IMR-90 (cell line): Measurements from ENCODE around the gene SLC6A3. TPM values are rescaled to one million over a fixed set of nuclear protein-coding genes. Genes with fewer than 3 reads are reported as not detected.

ENCODE experiments used
- ATAC-seq: fragments of 200-7000 bp; cut with Tn5 transposase; 2 replicates; pipeline ENCODE4 v1.9.1; 2020; ENCODE audit warnings: low read depth, mild to moderate bottlenecking, moderate library complexity
- BruUV-seq: library from RNA; stranded (reverse); fragments of 400-500 nt; replicated peaks from 2 replicates; lab custom pipeline; 2021; lab: Mats Ljungman, UMichigan
- CTCF ChIA-PET: fragments of 300-600 bp; formaldehyde crosslinking; extraction: SDS; loops from one replicate; lab custom pipeline; 2021; ENCODE audit warnings: antibody characterized with exemption; lab: Yijun Ruan, JAX
- POLR2A ChIA-PET: fragments of 300-600 bp; sonication (Branson Sonifier 250); formaldehyde crosslinking; loops from one replicate; lab custom pipeline; 2022; ENCODE audit warnings: antibody characterized with exemption; ENCODE audit not compliant: unreplicated experiment; lab: Charles Lee
- DNase-seq: peaks from one replicate; pipeline ENCODE4 v3.0.0; 2013
- H2AFZ ChIP-seq: replicated peaks from 2 replicates; pipeline ENCODE3; 2013; ENCODE audit warnings: low read length, mild to moderate bottlenecking; ENCODE audit not compliant: poor library complexity
- H2AK5ac ChIP-seq: 2 replicates; pipeline ENCODE4 v1.6.1; 2013; ENCODE audit warnings: low read depth, low read length, inconsistent platforms
- H2AK9ac ChIP-seq: replicated peaks from 2 replicates; pipeline ENCODE3; 2013; ENCODE audit warnings: mild to moderate bottlenecking, low read depth, low read length, moderate library complexity; ENCODE audit not compliant: poor library complexity
- H2BK120ac ChIP-seq: 2 replicates; pipeline ENCODE4 v1.6.1; 2013; ENCODE audit warnings: low read depth, low read length, inconsistent platforms
- H2BK15ac ChIP-seq: 3 replicates; pipeline ENCODE4 v1.6.1; 2013; ENCODE audit warnings: low read depth, low read length, inconsistent platforms
- H2BK20ac ChIP-seq: 2 replicates; pipeline ENCODE4 v1.6.1; 2013; ENCODE audit warnings: low read depth, mild to moderate bottlenecking, inconsistent platforms, low read length, moderate library complexity
- H2BK5ac ChIP-seq: 2 replicates; pipeline ENCODE4 v1.6.1; 2013; ENCODE audit warnings: mild to moderate bottlenecking, low read depth, low read length, inconsistent platforms; ENCODE audit not compliant: poor library complexity, severe bottlenecking
- H3K14ac ChIP-seq: replicated peaks from 2 replicates; pipeline ENCODE4 v1.6.1; 2013; ENCODE audit warnings: low read depth, low read length, inconsistent platforms
- H3K18ac ChIP-seq: 2 replicates; pipeline ENCODE4 v1.6.1; 2013; ENCODE audit warnings: low read depth, low read length, control low read depth
- H3K23ac ChIP-seq: 2 replicates; pipeline ENCODE4 v1.6.1; 2013; ENCODE audit warnings: low read depth, low read length, inconsistent platforms
- H3K27ac ChIP-seq: 2 replicates; pipeline ENCODE4 v1.5.1; 2013; ENCODE audit warnings: mild to moderate bottlenecking, control low read depth, low read length; ENCODE audit not compliant: insufficient read depth
- H3K27me3 ChIP-seq: 2 replicates; pipeline ENCODE4 v1.6.1; 2013; ENCODE audit warnings: low read length; ENCODE audit not compliant: control insufficient read depth, insufficient read depth
- H3K36me3 ChIP-seq: 2 replicates; pipeline ENCODE4 v1.6.1; 2013; ENCODE audit warnings: low read length, mixed read lengths; ENCODE audit not compliant: control insufficient read depth, insufficient read depth
- H3K4ac ChIP-seq: 2 replicates; pipeline ENCODE4 v1.6.1; 2013; ENCODE audit warnings: low read depth, low read length, inconsistent platforms
- H3K4me1 ChIP-seq: 2 replicates; pipeline ENCODE4 v1.6.1; 2013; ENCODE audit warnings: low read length, mixed read lengths; ENCODE audit not compliant: control insufficient read depth, insufficient read depth
- H3K4me2 ChIP-seq: 2 replicates; pipeline ENCODE4 v1.6.1; 2013; ENCODE audit warnings: low read depth, mild to moderate bottlenecking, control low read depth, low read length, moderate library complexity
- H3K4me3 ChIP-seq: 2 replicates; pipeline ENCODE4 v1.5.1; 2013; ENCODE audit warnings: low read depth, mild to moderate bottlenecking, control low read depth, low read length, moderate library complexity; ENCODE audit not compliant: insufficient read depth
- H3K56ac ChIP-seq: 2 replicates; pipeline ENCODE4 v1.6.1; 2013; ENCODE audit warnings: low read length, inconsistent platforms; ENCODE audit not compliant: insufficient read depth; ENCODE audit errors: extremely low read depth
- H3K79me1 ChIP-seq, 2 experiments: 2 replicates each; pipeline ENCODE4 v1.6.1; 2013; ENCODE audit warnings: low read length in 2 of 2, inconsistent platforms in 1 of 2, low read depth in 1 of 2
- H3K9ac ChIP-seq: 2 replicates; pipeline ENCODE4 v1.6.1; 2013; ENCODE audit warnings: low read depth, low read length, control low read depth
- H3K9me1 ChIP-seq: 2 replicates; pipeline ENCODE4 v1.6.1; 2013; ENCODE audit warnings: low read length, inconsistent platforms; ENCODE audit not compliant: insufficient read depth
- H3K9me3 ChIP-seq: 2 replicates; pipeline ENCODE4 v1.6.1; 2013; ENCODE audit warnings: low read length; ENCODE audit not compliant: control insufficient read depth, insufficient read depth
- H4K20me1 ChIP-seq: 2 replicates; pipeline ENCODE4 v1.6.1; 2013; ENCODE audit warnings: low read length, inconsistent platforms; ENCODE audit not compliant: insufficient read depth
- H4K5ac ChIP-seq: 2 replicates; pipeline ENCODE4 v1.6.1; 2013; ENCODE audit warnings: mild to moderate bottlenecking, low read depth, low read length, control low read depth
- H4K8ac ChIP-seq, 2 experiments: 2 replicates each; pipeline ENCODE4 v1.6.1; 2013; ENCODE audit warnings: low read depth in 2 of 2, low read length in 2 of 2, control low read depth in 1 of 2, inconsistent platforms in 1 of 2
- H4K91ac ChIP-seq: 2 replicates; pipeline ENCODE4 v1.6.1; 2013; ENCODE audit warnings: low read depth, low read length, inconsistent platforms; ENCODE audit not compliant: insufficient read depth
- BHLHE40 ChIP-seq: fragments of 150-350 bp; IDR thresholded peaks from 2 replicates; pipeline ENCODE4 v1.6.1; 2016; ENCODE audit warnings: mild to moderate bottlenecking, low read depth, low read length
- CEBPB ChIP-seq: IDR thresholded peaks from 2 replicates; pipeline ENCODE4 v1.6.1; 2012; ENCODE audit warnings: low read depth, low read length, improper control_type of control experiment
- FOS ChIP-seq: fragments of 150-350 bp; IDR thresholded peaks from 2 replicates; pipeline ENCODE4 v1.6.1; 2016; ENCODE audit warnings: low read depth, low read length
- MAFK ChIP-seq: IDR thresholded peaks from 2 replicates; pipeline ENCODE4 v1.6.1; 2012; ENCODE audit warnings: low read depth, low read length, improper control_type of control experiment
- MAZ ChIP-seq: IDR thresholded peaks from 2 replicates; pipeline ENCODE4 v1.6.1; 2012; ENCODE audit warnings: low read depth, mild to moderate bottlenecking, low read length, improper control_type of control experiment, moderate library complexity, borderline replicate concordance
- NFE2L2 ChIP-seq: fragments of 150-350 bp; IDR thresholded peaks from 2 replicates; pipeline ENCODE4 v1.6.1; 2016; ENCODE audit warnings: low read depth, mild to moderate bottlenecking, low read length
- RAD21 ChIP-seq: IDR thresholded peaks from 2 replicates; pipeline ENCODE4 v1.6.1; 2012; ENCODE audit warnings: low read length, improper control_type of control experiment
- RCOR1 ChIP-seq: IDR thresholded peaks from 2 replicates; pipeline ENCODE4 v1.6.1; 2012; ENCODE audit warnings: mild to moderate bottlenecking, low read length, improper control_type of control experiment; ENCODE audit not compliant: insufficient replicate concordance
- RFX5 ChIP-seq: IDR thresholded peaks from 2 replicates; pipeline ENCODE4 v1.8.0; 2012; ENCODE audit warnings: low read depth, mild to moderate bottlenecking, low read length, moderate library complexity
- SMC3 ChIP-seq: fragments of 150-350 bp; IDR thresholded peaks from 2 replicates; pipeline ENCODE4 v1.6.1; 2016; ENCODE audit warnings: low read depth, mild to moderate bottlenecking, antibody characterized with exemption, low read length, moderate library complexity
- WGBS, 2 experiments: methylation state at CpG; one replicate each; pipeline versions ENCODE4 v1.1.5 to v1.1.7; 2013; ENCODE audit warnings: missing lambda C conversion rate in 2 of 2; ENCODE audit not compliant: insufficient read length in 1 of 2; ENCODE audit errors: extremely low coverage in 2 of 2; 5-methylcytosine and 5-hydroxymethylcytosine counted together
- dilution Hi-C: fragments of 300-500 bp; cut with HindIII; formaldehyde crosslinking; loops from one replicate; pipeline ENCODE4 v1.14.3; 2018; ENCODE audit warnings: low sequenced_read_pairs; ENCODE audit not compliant: unreplicated experiment
- in situ Hi-C: fragments of 300-500 bp; cut with MboI; formaldehyde crosslinking; loops from 3 replicates; pipeline ENCODE4 v1.14.3; 2019; ENCODE audit warnings: low sequenced_read_pairs, inconsistent platforms, mixed read lengths
- intact Hi-C: fragments of 100-400 bp; cut with micrococcal nuclease; formaldehyde crosslinking; loops from 2 replicates; pipeline ENCODE4 v1.10.0; 2022
- polyA plus RNA-seq, 3 experiments: library from polyadenylated mRNA; depleted of rRNA; stranded (reverse); fragments of >200 nt; gene quantifications; 2 replicates each; pipeline ENCODE4 v1.2.3, GENCODE V29; 2012; ENCODE audit warnings: low replicate concordance in 1 of 3
- total RNA-seq: library from RNA; depleted of rRNA; stranded (reverse); fragments of >200 nt; gene quantifications from 2 replicates; pipeline ENCODE4 v1.2.3, GENCODE V29; 2012

Gene SLC6A3
- total and polyA plus RNA-seq, 2 of the 4 experiments (the other 2 are of a cell fraction): not detected

DNA sequence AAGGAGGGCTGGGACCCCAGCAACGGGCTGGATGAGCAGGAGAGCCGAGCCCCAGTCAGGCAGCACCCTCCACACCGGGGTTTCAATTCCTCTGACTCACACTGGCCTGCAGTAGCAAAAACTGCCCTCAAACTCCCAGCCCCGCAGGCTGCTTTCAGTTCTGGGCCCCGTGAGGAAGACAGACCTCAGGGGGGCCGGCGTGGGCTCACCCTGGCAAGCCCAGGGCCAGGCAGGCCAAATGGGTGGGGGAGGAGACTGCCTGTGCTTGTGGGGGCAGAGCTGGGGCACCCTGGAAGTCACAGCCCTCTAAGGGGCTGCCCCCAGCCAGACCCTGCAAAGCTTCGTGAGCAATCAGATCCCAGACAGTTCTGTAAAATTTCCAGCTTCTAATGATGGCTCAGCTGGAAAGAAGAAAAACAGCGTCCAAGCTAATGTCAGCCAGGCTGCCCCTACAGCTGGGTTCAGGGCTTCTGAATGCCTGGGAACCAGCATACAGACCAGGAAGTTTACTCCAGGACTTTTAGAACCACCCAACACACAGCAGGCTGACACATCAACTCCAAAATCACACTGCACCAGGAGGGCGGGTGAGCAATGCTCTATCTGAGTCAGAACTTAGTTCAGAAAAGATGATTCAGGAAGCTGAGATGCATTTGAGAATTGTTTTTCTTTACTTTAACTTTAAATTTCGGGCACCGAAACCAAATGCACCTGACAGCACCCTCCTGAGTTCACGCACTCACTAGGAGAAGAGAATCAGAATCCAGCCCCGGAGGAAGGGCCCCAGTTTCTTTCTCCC lies 43.8 kb upstream of the SLC6A3 start:
- no peak overlapping the region for H4K5ac ChIP-seq
- no TSS peak for BruUV-seq
- H2AK5ac ChIP-seq: peak overlapping the region; percentile 21; the same call in 1 of the 2 replicates
- H3K27me3 ChIP-seq: no peaks in the 10 kb centered on the region
- H3K18ac ChIP-seq: no peak overlapping the region
- WGBS, 2 experiments: no CpG with 5 or more reads among the region's 14 CpGs
- H3K9me1 ChIP-seq: 0 out of 2 replicates have a peak, but pooled peaks cover 2% of the 10 kb centered on the region
- peaks cover 10 to 20% of the 10 kb centered on the region in 2 experiments for H3K79me1 ChIP-seq
- H2BK15ac ChIP-seq: no peak overlapping the region
- DNase-seq: peak; percentile 90
- H2BK20ac ChIP-seq: no peak overlapping the region
- dilution Hi-C loops: no loop called here
- intact Hi-C loops: no loop called here
- ChIA-PET POLR2A (no interaction called here), CTCF (no interaction called here)
- H3K4me2 ChIP-seq: no peak overlapping the region
- H3K56ac ChIP-seq: no peak overlapping the region
- peaks cover 7% of the 10 kb centered on the region; the same call in 1 of the 2 replicates for H3K4me1 ChIP-seq
- no peak overlapping the region for H4K8ac ChIP-seq
- in situ Hi-C loops: loop anchor here (10.0 kb wide), 1 partner anchor 156 kb away; no protein-coding TSS in a partner anchor
- no peak overlapping the region for H3K14ac ChIP-seq
- H3K23ac ChIP-seq: no peak overlapping the region
- peaks cover 80% of the 10 kb centered on the region for H3K36me3 ChIP-seq
- H3K4ac ChIP-seq: peak overlapping the region; percentile 8; the same call in 1 of the 2 replicates
- H2AK9ac ChIP-seq: peak overlapping the region; percentile 10
- peak overlapping the region; percentile 2 for H2BK5ac ChIP-seq
- no peak overlapping the region for H3K4me3 ChIP-seq
- peak; percentile 99 for ATAC-seq
- peak overlapping the region; percentile 36 for H3K27ac ChIP-seq
- no peak overlapping the region for H4K91ac ChIP-seq
- no peak overlapping the region for H3K9ac ChIP-seq
- peaks cover 27% of the 10 kb centered on the region for H4K20me1 ChIP-seq
- no peak overlapping the region for H2BK120ac ChIP-seq
- no peak overlapping the region for H2AFZ ChIP-seq
- TF ChIP-seq MAZ: peak; percentile 38
- peak; percentile 2; the same call in 1 of the 2 replicates for TF ChIP-seq RAD21
- peak; percentile 63 for TF ChIP-seq FOS
- TF ChIP-seq MAFK: peak; percentile 5; the same call in 1 of the 2 replicates
- TF ChIP-seq BHLHE40: no peak
- no peak for TF ChIP-seq SMC3
- no peak for TF ChIP-seq RCOR1
- TF ChIP-seq RFX5: no peak
- TF ChIP-seq NFE2L2: no peak
- 0 out of 2 replicates have a peak, but pooled peaks have one; percentile 24 for TF ChIP-seq CEBPB
- H3K9me3 ChIP-seq: no peaks in the 10 kb centered on the region
